PFSK-1 (cell line): ENCODE results near the gene CPLX1.
A peak's percentile ranks its signal among the peaks of the same experiment; 100 is the strongest.

Experiments
- FOXP2 ChIP-seq: optimal IDR thresholded peaks from 2 replicates; pipeline ENCODE3; 2011; ENCODE audit warnings: borderline replicate concordance, control low read depth, inconsistent platforms; ENCODE audit not compliant: insufficient read depth; ENCODE audit errors: extremely low read length, extremely low read depth
- POLR2AphosphoS5 ChIP-seq: IDR thresholded peaks from 2 replicates; pipeline ENCODE4 v1.6.1; 2012; ENCODE audit warnings: low read depth, mild to moderate bottlenecking, control low read depth, low read length, moderate library complexity
- REST ChIP-seq, 2 experiments: IDR thresholded peaks; 2 replicates each; pipeline versions ENCODE4 v1.6.1 to v1.8.0; 2011 to 2012; ENCODE audit warnings: low read depth in 2 of 2, low read length in 2 of 2, control low read depth in 1 of 2, inconsistent platforms in 1 of 2, mild to moderate bottlenecking in 1 of 2, moderate library complexity in 1 of 2; ENCODE audit not compliant: insufficient read depth in 1 of 2

GRCh38 chr4:763191-763810 lies 62.6 kb downstream of the CPLX1 start:
- TF ChIP-seq REST (IDR thresholded peaks at IDR 0.05; ENCODE audit: insufficient read depth in 1 of 2, low read depth in 2 of 2, low read length in 2 of 2), result no peak
- no peak for TF ChIP-seq FOXP2
- TF ChIP-seq POLR2AphosphoS5, result 0 out of 2 replicates have a peak, but pooled peaks have one; percentile 23
